Thyroid gland (tissue), 4 donors: Measurements from ENCODE around the gene CDH23.

ENCODE experiments used
- POLR2A ChIP-seq, 2 donors: fragments of 450-650 bp; IDR thresholded peaks; one replicate each; pipeline ENCODE4 v1.6.1; 2017; ENCODE audit warnings: antibody characterized with exemption in 2 of 2, mild to moderate bottlenecking in 2 of 2, moderate library complexity in 1 of 2
- TF ChIP-seq, protein P1 (sequence below), 6 experiments: fragments of 200-600 bp in 3 of 6; fragments of 450-650 bp in 3 of 6; sonication (generic) in 3 of 6; IDR thresholded peaks; one replicate each; pipeline ENCODE4 v1.5.1; 2016 to 2019; ENCODE audit warnings: antibody characterized with exemption in 6 of 6, mild to moderate bottlenecking in 2 of 6, inconsistent platforms in 1 of 6, moderate library complexity in 1 of 6

DNA sequence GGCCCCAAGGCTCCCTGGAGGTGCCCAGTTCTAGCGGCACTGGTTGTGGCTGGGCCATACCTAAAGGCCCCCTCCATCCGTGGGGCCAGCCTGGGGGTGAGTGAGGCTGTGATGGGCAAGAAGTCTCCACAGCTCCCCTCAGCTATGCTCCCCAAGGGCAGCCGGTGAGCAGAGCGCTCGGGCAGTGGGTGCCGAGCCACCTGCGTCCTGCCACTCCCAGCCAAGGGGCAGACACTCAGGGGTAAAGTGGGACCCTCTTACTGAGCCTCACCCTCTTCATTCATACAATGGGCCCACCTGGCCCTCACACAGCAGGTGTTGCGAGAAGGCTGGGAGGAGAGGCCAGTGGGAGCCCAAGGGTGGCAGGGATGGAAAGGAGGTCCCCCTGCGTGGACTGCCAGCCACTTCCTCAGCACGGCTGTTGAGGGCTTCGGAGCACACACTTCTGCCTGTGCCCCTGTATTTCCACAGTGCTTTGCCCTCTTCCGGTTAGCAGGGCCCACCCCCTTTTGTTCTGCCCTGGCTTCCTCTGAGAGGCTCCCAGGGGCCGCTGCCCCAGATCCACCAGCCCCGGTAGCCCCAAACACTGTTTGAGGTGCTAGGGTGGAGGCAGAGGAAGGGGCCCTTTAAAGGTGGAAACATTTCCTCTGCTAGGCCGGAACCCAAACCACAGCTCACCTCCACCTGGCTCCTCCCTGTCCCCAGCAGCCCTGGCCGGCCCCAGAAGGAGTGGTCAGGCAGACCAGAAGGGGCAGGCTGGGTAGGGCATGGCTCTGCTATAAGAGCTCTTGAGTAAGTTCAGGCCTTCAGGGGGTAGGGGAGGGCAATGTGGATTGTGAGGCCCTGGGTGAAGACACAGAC lies 339.2 kb downstream of the CDH23 start:
- TF ChIP-seq, protein P1, sequence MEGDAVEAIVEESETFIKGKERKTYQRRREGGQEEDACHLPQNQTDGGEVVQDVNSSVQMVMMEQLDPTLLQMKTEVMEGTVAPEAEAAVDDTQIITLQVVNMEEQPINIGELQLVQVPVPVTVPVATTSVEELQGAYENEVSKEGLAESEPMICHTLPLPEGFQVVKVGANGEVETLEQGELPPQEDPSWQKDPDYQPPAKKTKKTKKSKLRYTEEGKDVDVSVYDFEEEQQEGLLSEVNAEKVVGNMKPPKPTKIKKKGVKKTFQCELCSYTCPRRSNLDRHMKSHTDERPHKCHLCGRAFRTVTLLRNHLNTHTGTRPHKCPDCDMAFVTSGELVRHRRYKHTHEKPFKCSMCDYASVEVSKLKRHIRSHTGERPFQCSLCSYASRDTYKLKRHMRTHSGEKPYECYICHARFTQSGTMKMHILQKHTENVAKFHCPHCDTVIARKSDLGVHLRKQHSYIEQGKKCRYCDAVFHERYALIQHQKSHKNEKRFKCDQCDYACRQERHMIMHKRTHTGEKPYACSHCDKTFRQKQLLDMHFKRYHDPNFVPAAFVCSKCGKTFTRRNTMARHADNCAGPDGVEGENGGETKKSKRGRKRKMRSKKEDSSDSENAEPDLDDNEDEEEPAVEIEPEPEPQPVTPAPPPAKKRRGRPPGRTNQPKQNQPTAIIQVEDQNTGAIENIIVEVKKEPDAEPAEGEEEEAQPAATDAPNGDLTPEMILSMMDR (IDR thresholded peaks at IDR 0.05): no peak
- no peak for TF ChIP-seq POLR2A (IDR thresholded peaks at IDR 0.05)
